Neural cell (in vitro differentiated cells): ENCODE data around the gene CABS1.

Experiments used
- EZH2 ChIP-seq: fragments of 200-600, 300-800 bp; shearing (Covaris generic), sonication (generic); IDR thresholded peaks from 2 replicates; pipeline ENCODE4 v1.6.1; 2014; ENCODE audit warnings: antibody characterized with exemption, low read length, borderline replicate concordance, mild to moderate bottlenecking; ENCODE audit not compliant: insufficient read depth, poor library complexity, severe bottlenecking
- POLR2AphosphoS5 ChIP-seq: IDR thresholded peaks from 2 replicates; pipeline ENCODE4 v1.6.1; 2012

- TF ChIP-seq EZH2, result no peak
- no peak for TF ChIP-seq POLR2AphosphoS5
These were observed 29.2 kb downstream of the CABS1 start for GRCh38 chr4:70364002-70364401.
